ENCODE data around the gene HTRA1.

HTRA1 gene

GRCh38 chr10:122519144-122519543, 57.8 kb downstream of the HTRA1 start:
- no peak for DNase-seq (ENCODE audit: low read depth)

GRCh38 chr10:122519873-122520272, 58.5 kb downstream of the HTRA1 start:
- DNase-seq (ENCODE audit: low read depth), result no peak

- DNase-seq (ENCODE audit: low read depth), result no peak
Observed at GRCh38 chr10:122521011-122521410, 59.7 kb downstream of the HTRA1 start.

- no peak for DNase-seq (ENCODE audit: low read depth)
Observed at GRCh38 chr10:122524811-122525210, 63.5 kb downstream of the HTRA1 start.

GRCh38 chr10:122525788-122526187, 64.4 kb downstream of the HTRA1 start:
- DNase-seq (ENCODE audit: low read depth), result no peak

DNA sequence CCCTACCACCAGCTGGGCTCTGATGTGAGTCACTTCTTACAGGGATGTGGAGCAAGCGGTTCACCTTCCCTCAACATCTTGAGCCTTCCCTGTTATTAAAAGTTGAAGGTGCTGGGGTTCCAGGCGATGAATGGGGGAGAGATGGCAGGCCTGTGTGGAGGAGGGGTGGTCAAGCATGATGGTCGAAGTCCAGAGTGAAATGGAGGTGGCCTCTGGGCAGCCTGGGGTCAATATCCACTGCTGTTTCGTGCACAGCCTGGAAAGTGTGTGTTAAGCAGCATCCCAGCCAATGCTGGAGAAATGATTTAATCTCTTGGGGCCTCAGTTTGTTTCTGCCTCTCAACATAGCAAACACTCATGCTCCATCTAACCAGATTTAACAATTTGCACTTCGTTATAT, 65.5 kb downstream of the HTRA1 start:
- DNase-seq (ENCODE audit: low read depth), result no peak

GRCh38 chr10:122530177-122530576, 68.8 kb downstream of the HTRA1 start:
- DNase-seq (ENCODE audit: low read depth), result no peak

- DNase-seq (ENCODE audit: low read depth), result no peak
Observed at GRCh38 chr10:122531261-122531660, 69.9 kb downstream of the HTRA1 start.

- no peak for DNase-seq (ENCODE audit: low read depth)
Observed at GRCh38 chr10:122531939-122532338, 70.6 kb downstream of the HTRA1 start.

GRCh38 chr10:122532601-122533296, 71.4 kb downstream of the HTRA1 start:
- no peak for DNase-seq (ENCODE audit: low read depth)

DNA sequence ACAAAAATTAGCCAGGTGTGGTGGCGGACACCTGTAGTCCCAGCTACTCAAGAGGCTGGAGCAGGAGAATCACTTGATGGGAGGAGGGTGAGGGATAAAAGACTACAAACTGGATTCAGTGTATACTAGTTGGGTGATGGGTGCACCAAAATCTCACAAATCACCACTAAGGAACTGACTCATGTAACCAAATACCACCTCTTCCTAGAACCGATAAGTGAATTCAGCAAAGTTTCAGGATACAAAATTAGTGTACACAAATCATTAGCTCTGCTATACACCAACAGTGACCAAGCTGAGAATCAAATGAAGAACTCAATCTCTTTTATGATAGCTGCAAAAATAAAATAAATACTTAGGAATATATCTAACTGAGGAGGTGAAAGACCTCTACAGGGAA, 76.2 kb downstream of the HTRA1 start:
- DNase-seq (ENCODE audit: low read depth), result no peak

DNA sequence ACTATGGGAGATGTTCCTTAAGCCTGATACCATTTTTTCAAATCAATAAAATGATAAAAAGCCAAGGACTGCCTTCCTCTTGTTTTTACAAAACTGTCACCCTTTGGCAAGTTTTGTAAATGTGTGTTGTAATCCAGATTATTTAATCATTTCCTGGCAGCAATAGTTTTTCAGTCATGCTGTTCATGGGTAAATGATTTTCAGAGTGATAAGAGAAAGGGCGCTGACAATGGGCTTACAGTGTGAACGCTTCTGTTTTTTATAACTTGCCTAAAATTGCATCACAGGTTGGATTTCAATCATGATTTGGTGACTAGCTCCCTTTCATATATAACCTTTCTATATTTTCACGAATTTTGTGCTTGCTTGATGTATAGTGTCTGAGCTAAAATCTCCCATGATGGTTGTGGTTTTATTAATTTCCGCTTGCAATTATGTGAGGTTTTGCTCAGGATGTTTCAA, 80.2 kb downstream of the HTRA1 start:
- DNase-seq (ENCODE audit: low read depth), result no peak

- DNase-seq (ENCODE audit: low read depth), result no peak
Observed at GRCh38 chr10:122543676-122544445, 82.5 kb downstream of the HTRA1 start.

DNA sequence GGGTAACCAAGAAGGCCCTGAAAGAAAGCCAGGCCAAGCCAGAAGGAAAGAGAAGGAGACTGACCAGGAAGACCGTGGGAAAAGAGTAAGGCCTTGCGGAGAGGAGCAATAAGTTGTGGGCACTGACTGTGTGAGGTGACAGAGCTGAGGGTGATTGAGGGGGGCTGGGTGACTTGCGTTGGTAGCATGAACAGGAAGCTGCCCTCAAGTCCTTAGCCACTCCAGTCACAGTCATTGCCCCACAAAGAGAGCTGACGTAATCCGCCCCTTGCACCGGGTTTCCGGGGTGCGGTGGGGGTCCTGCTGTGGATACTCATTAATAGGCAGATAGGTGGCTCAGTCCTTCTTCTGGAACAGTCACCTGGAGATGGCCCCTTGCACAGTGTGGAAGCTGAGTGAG, 83.1 kb downstream of the HTRA1 start:
- no peak for DNase-seq (ENCODE audit: low read depth)

DNA sequence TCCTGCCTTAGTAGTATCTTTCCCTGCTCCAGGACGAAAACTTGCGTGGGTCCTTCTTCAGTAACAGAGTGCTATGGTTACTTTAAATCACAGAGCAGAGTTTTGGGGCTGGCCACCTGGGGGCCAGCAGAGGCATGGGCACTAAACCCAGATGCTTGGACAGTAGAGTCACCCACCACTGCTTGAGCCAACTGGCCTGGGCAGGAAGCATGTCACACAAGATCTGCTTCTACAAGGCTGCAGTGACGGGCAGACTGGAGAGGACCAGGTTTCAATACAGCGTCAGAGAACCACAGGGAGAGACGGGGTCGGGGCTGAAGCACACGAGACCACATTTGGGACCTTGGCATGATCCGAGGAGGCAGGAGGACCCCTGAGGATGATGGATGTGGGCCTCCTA, 84.9 kb downstream of the HTRA1 start:
- DNase-seq (ENCODE audit: low read depth), result no peak

GRCh38 chr10:122548407-122549085, 87.2 kb downstream of the HTRA1 start:
- DNase-seq (ENCODE audit: low read depth), result no peak

DNA sequence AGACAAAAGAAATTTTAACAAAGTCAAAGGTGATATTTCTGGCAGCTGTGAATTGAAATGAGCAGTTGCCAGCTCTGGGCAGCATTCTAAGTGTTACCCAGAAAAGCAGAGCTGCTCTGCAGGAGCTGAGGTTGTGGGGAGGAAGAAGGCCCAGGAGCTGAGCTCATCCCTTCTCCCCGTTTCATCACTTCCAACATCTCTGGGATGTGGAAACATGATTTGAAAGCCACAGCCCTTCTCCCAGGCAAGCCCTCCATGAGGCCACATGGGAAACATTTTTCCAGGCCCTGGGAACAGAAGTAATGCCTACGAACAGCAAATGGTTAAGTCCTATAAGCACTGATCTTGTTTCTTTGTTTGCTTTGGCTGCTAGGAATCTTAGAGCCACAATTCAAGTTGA, 88.3 kb downstream of the HTRA1 start:
- no peak for DNase-seq (ENCODE audit: low read depth)

- DNase-seq (ENCODE audit: low read depth), result no peak
Observed at GRCh38 chr10:122550427-122550826, 89.1 kb downstream of the HTRA1 start.

GRCh38 chr10:122550983-122551382, 89.6 kb downstream of the HTRA1 start:
- DNase-seq (ENCODE audit: low read depth), result no peak

- no peak for DNase-seq (ENCODE audit: low read depth)
Observed at GRCh38 chr10:122551450-122551849, 90.1 kb downstream of the HTRA1 start.

- DNase-seq (ENCODE audit: low read depth), result no peak
Observed at GRCh38 chr10:122553341-122553740, 92.0 kb downstream of the HTRA1 start.

DNA sequence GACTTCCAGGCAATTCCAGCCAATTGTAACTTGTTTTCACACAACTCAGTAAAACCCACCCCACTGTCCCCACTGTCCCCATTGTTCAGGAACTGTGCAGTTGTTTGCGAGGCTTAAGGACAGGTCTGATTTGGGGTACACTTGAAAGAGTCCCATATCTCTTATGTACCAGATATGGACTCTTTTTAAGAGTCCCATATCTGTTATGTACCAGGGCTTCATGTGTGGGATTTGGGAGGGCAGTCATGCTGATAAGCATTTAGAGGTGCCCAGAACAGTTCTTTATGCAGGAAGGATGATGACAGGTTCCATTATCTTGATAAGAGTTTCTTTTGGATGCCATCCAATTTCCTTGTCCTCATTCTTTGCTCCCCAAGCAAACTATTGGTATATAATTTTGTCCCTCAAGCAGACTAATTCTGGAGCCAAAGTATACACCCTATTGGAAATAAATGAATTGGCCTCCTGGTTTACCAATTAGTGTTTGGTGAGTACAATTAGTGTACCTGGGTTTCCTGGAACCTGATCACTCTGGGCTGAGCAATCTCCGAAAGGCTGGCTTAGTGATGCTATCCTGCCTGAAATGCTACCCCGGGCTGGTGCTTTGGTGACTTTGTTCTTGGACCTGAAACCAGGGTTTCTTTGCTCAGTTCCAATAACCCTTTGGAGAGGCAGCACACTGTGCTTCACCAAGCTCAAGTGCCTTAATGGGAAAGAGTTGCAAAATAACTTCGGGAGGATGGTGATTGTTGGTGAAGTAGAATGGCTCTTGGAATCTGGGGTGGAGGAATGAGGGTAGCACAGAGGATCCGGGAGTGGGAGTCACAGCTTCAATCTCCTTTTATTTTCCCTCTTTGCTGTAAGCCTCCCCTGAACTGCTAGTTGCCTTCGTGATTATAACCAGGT, 93.0 kb downstream of the HTRA1 start:
- DNase-seq (ENCODE audit: low read depth), result no peak

All from stimulated activated CD8-positive, alpha-beta memory T cell treated with anti-CD3 and anti-CD28 coated beads, Interleukin-15, amount 100 ng/mL, for 24 hours (primary cell).